ENCODE data around the gene MYBPH.

Gene MYBPH

GRCh38 chr1:203213126-203213525 is 37.5 kb upstream of the MYBPH start:
- DNase-seq (ENCODE audit: insufficient read length): no peak
- no peak for FAIRE-seq
- TF ChIP-seq POLR2A (IDR thresholded peaks at IDR 0.05; ENCODE audit: low read depth, low read length) (no peak), POLR2AphosphoS5 (IDR thresholded peaks at IDR 0.05; ENCODE audit: low read depth, low read length) (no peak), TAF1 (IDR thresholded peaks at IDR 0.05; ENCODE audit: borderline replicate concordance, low read depth, low read length) (no peak)

GRCh38 chr1:203211812-203212211 is 36.2 kb upstream of the MYBPH start:
- TF ChIP-seq TAF1 (IDR thresholded peaks at IDR 0.05; ENCODE audit: borderline replicate concordance, low read depth, low read length) (no peak), POLR2AphosphoS5 (IDR thresholded peaks at IDR 0.05; ENCODE audit: low read depth, low read length) (no peak), POLR2A (IDR thresholded peaks at IDR 0.05; ENCODE audit: low read depth, low read length) (no peak)
- DNase-seq (ENCODE audit: insufficient read length): no peak

GRCh38 chr1:203210988-203211387 is 35.4 kb upstream of the MYBPH start:
- DNase-seq (ENCODE audit: insufficient read length) (no peak), FAIRE-seq (no peak)
- TF ChIP-seq TAF1 (IDR thresholded peaks at IDR 0.05; ENCODE audit: borderline replicate concordance, low read depth, low read length) (no peak), POLR2A (IDR thresholded peaks at IDR 0.05; ENCODE audit: low read depth, low read length) (no peak), POLR2AphosphoS5 (IDR thresholded peaks at IDR 0.05; ENCODE audit: low read depth, low read length) (no peak)

More at GRCh38 chr1:203211812-203212211, 36.2 kb upstream of the MYBPH start:
- FAIRE-seq: no peak

- TF ChIP-seq TAF1 (IDR thresholded peaks at IDR 0.05; ENCODE audit: borderline replicate concordance, low read depth, low read length): no peak
- no peak for TF ChIP-seq POLR2AphosphoS5 (IDR thresholded peaks at IDR 0.05; ENCODE audit: low read depth, low read length)
- no peak for TF ChIP-seq POLR2A (IDR thresholded peaks at IDR 0.05; ENCODE audit: low read depth, low read length)
- FAIRE-seq (no peak), DNase-seq (ENCODE audit: insufficient read length) (no peak)
These were observed 34.7 kb upstream of the MYBPH start for GRCh38 chr1:203210350-203210749.

GRCh38 chr1:203208181-203208580 is 32.6 kb upstream of the MYBPH start:
- FAIRE-seq (no peak), DNase-seq (ENCODE audit: insufficient read length) (no peak)
- TF ChIP-seq POLR2AphosphoS5 (IDR thresholded peaks at IDR 0.05; ENCODE audit: low read depth, low read length) (no peak), POLR2A (IDR thresholded peaks at IDR 0.05; ENCODE audit: low read depth, low read length) (no peak), TAF1 (IDR thresholded peaks at IDR 0.05; ENCODE audit: borderline replicate concordance, low read depth, low read length) (no peak)

- TF ChIP-seq TAF1 (IDR thresholded peaks at IDR 0.05; ENCODE audit: borderline replicate concordance, low read depth, low read length) (no peak), POLR2A (IDR thresholded peaks at IDR 0.05; ENCODE audit: low read depth, low read length) (no peak), POLR2AphosphoS5 (IDR thresholded peaks at IDR 0.05; ENCODE audit: low read depth, low read length) (no peak)
- FAIRE-seq (no peak), DNase-seq (ENCODE audit: insufficient read length) (no peak)
These were observed 32.1 kb upstream of the MYBPH start for GRCh38 chr1:203207751-203208150.

- TF ChIP-seq POLR2AphosphoS5 (IDR thresholded peaks at IDR 0.05; ENCODE audit: low read depth, low read length): no peak
- no peak for TF ChIP-seq POLR2A (IDR thresholded peaks at IDR 0.05; ENCODE audit: low read depth, low read length)
- no peak for TF ChIP-seq TAF1 (IDR thresholded peaks at IDR 0.05; ENCODE audit: borderline replicate concordance, low read depth, low read length)
- no peak for DNase-seq (ENCODE audit: insufficient read length)
- FAIRE-seq: no peak
These were observed 30.6 kb upstream of the MYBPH start for GRCh38 chr1:203206129-203206687.

GRCh38 chr1:203204756-203205155 is 29.1 kb upstream of the MYBPH start:
- DNase-seq (ENCODE audit: insufficient read length) (no peak), FAIRE-seq (no peak)
- TF ChIP-seq POLR2A (IDR thresholded peaks at IDR 0.05; ENCODE audit: low read depth, low read length): no peak
- TF ChIP-seq POLR2AphosphoS5 (IDR thresholded peaks at IDR 0.05; ENCODE audit: low read depth, low read length): no peak
- TF ChIP-seq TAF1 (IDR thresholded peaks at IDR 0.05; ENCODE audit: borderline replicate concordance, low read depth, low read length): no peak

GRCh38 chr1:203202431-203203245 is 27.0 kb upstream of the MYBPH start:
- TF ChIP-seq TAF1 (IDR thresholded peaks at IDR 0.05; ENCODE audit: borderline replicate concordance, low read depth, low read length) (no peak), POLR2AphosphoS5 (IDR thresholded peaks at IDR 0.05; ENCODE audit: low read depth, low read length) (no peak), POLR2A (IDR thresholded peaks at IDR 0.05; ENCODE audit: low read depth, low read length) (no peak)
- FAIRE-seq: no peak
- DNase-seq (ENCODE audit: insufficient read length): no peak

- no peak for DNase-seq (ENCODE audit: insufficient read length)
- TF ChIP-seq TAF1 (IDR thresholded peaks at IDR 0.05; ENCODE audit: borderline replicate concordance, low read depth, low read length) (no peak), POLR2AphosphoS5 (IDR thresholded peaks at IDR 0.05; ENCODE audit: low read depth, low read length) (no peak), POLR2A (IDR thresholded peaks at IDR 0.05; ENCODE audit: low read depth, low read length) (no peak)
- no peak for FAIRE-seq
These were observed 26.0 kb upstream of the MYBPH start for GRCh38 chr1:203201516-203202205.

GRCh38 chr1:203200916-203201315 is 25.3 kb upstream of the MYBPH start:
- no peak for TF ChIP-seq POLR2A (IDR thresholded peaks at IDR 0.05; ENCODE audit: low read depth, low read length)
- no peak for TF ChIP-seq POLR2AphosphoS5 (IDR thresholded peaks at IDR 0.05; ENCODE audit: low read depth, low read length)
- TF ChIP-seq TAF1 (IDR thresholded peaks at IDR 0.05; ENCODE audit: borderline replicate concordance, low read depth, low read length): no peak
- DNase-seq (ENCODE audit: insufficient read length): no peak
- FAIRE-seq: no peak

Data from GM12892 (cell line).